Gastroesophageal sphincter (tissue), 4 donors: ENCODE results near the gene HS3ST3A1. TPM values are rescaled to one million over a fixed set of nuclear protein-coding genes. Genes with fewer than 3 reads are reported as not detected.

Experiments used
- ATAC-seq: fragments of 150-250 bp; one replicate; pipeline ENCODE4 v1.9.1; 2016; ENCODE audit warnings: mild to moderate bottlenecking, moderate library complexity
- H3K27ac ChIP-seq, 4 donors: fragments of 200-600 bp; sonication (generic) in 3 of 4; 1 replicate in 3 of 4; 2 replicates in 1 of 4; pipeline ENCODE4 v1.5.1; 2016 to 2019
- H3K27me3 ChIP-seq: fragments of 200-600 bp; sonication (generic); one replicate; pipeline ENCODE4 v1.5.1; 2019
- H3K36me3 ChIP-seq, 2 donors: fragments of 200-600 bp; sonication (generic); one replicate each; pipeline ENCODE4 v1.5.1; 2019; ENCODE audit warnings: control low read depth in 1 of 2
- H3K4me1 ChIP-seq, 3 donors: fragments of 200-600 bp; sonication (generic); 1 replicate in 2 of 3; 2 replicates in 1 of 3; pipeline ENCODE4 v1.5.1; 2016 to 2019; ENCODE audit warnings: control low read depth in 2 of 3
- H3K4me3 ChIP-seq, 2 donors: fragments of 200-600 bp; sonication (generic); one replicate each; pipeline ENCODE4 v1.5.1; 2019; ENCODE audit warnings: mild to moderate bottlenecking in 1 of 2, moderate library complexity in 1 of 2
- H3K9me3 ChIP-seq, 3 donors: fragments of 200-600 bp; sonication (generic); one replicate each; pipeline ENCODE4 v1.5.1; 2017 to 2019; ENCODE audit warnings: control low read depth in 2 of 3
- EP300 ChIP-seq: sonication (generic); formaldehyde crosslinking; IDR thresholded peaks from one replicate; pipeline ENCODE4 v1.6.1; 2017; ENCODE audit warnings: antibody characterized with exemption, mild to moderate bottlenecking
- POLR2A ChIP-seq, 2 donors: fragments of 450-650 bp; IDR thresholded peaks; one replicate each; pipeline ENCODE4 v1.6.1; 2017; ENCODE audit warnings: antibody characterized with exemption in 2 of 2, mild to moderate bottlenecking in 2 of 2, moderate library complexity in 1 of 2
- POLR2AphosphoS5 ChIP-seq: sonication (generic); formaldehyde crosslinking; IDR thresholded peaks from one replicate; pipeline ENCODE4 v1.6.1; 2017; ENCODE audit warnings: antibody characterized with exemption
- WGBS, 2 donors: methylation state at CpG; one replicate each; pipeline ENCODE4 v1.1.5; 2018; ENCODE audit warnings: low coverage in 1 of 2; 5-methylcytosine and 5-hydroxymethylcytosine counted together
- total RNA-seq, 4 donors: library from RNA; depleted of rRNA; stranded (reverse); fragments of >200 nt; gene quantifications; one replicate each; pipeline ENCODE4 v1.1.0, GENCODE V29; 2016
- TF ChIP-seq, protein P1 (sequence below), 4 experiments: fragments of 200-600 bp in 2 of 4; fragments of 450-650 bp in 2 of 4; sonication (generic) in 1 of 4; IDR thresholded peaks; one replicate each; pipeline ENCODE4 v1.5.1; 2017 to 2019; ENCODE audit warnings: antibody characterized with exemption in 4 of 4, mild to moderate bottlenecking in 2 of 4, moderate library complexity in 2 of 4

The HS3ST3A1 gene
- total RNA-seq, 4 donors from 2014 or later = 5.9 to 10.9 (median 8.9) TPM

DNA sequence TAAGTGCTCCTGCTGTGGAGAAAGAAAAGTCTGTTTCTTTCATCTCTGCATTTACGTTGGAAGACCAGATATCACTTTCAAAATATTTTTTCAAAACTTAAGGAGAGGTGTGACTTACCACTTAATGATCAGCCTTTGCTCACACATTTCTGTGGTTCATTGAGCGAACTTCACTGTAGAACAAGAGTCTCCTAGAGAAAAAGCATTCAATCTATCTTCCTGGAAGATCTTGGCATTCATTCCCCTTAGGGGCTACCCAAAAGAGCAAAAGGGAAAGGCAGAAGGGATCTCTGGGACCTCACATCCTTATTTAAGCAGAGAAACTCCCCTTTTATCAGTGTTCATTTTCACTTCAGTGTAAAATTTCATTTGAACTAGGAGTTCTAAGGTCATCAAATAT, 61.2 kb downstream of the HS3ST3A1 start:
- H3K4me3 ChIP-seq = no peak overlapping the region
- peaks cover 0 to 3% (median 0%) of the 10 kb centered on the region in 3 donors for H3K9me3 ChIP-seq
- no peaks in the 10 kb centered on the region for H3K36me3 ChIP-seq
- no peak for ATAC-seq
- H3K4me1 ChIP-seq = peaks cover 0 to 5% (median 0%) of the 10 kb centered on the region in 3 donors
- H3K27me3 ChIP-seq = no peaks in the 10 kb centered on the region
- TF ChIP-seq, protein P1, sequence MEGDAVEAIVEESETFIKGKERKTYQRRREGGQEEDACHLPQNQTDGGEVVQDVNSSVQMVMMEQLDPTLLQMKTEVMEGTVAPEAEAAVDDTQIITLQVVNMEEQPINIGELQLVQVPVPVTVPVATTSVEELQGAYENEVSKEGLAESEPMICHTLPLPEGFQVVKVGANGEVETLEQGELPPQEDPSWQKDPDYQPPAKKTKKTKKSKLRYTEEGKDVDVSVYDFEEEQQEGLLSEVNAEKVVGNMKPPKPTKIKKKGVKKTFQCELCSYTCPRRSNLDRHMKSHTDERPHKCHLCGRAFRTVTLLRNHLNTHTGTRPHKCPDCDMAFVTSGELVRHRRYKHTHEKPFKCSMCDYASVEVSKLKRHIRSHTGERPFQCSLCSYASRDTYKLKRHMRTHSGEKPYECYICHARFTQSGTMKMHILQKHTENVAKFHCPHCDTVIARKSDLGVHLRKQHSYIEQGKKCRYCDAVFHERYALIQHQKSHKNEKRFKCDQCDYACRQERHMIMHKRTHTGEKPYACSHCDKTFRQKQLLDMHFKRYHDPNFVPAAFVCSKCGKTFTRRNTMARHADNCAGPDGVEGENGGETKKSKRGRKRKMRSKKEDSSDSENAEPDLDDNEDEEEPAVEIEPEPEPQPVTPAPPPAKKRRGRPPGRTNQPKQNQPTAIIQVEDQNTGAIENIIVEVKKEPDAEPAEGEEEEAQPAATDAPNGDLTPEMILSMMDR (IDR thresholded peaks at IDR 0.05) = no peak
- TF ChIP-seq POLR2A (IDR thresholded peaks at IDR 0.05) = no peak
- TF ChIP-seq EP300 = no peak
- TF ChIP-seq POLR2AphosphoS5 = no peak
- peak overlapping the region in 2 of 4 donors; percentile 10 to 21 for H3K27ac ChIP-seq
- WGBS, 2 donors = 43 to 69% methylated on average over 1 to 2 of the region's 2 CpGs

DNA sequence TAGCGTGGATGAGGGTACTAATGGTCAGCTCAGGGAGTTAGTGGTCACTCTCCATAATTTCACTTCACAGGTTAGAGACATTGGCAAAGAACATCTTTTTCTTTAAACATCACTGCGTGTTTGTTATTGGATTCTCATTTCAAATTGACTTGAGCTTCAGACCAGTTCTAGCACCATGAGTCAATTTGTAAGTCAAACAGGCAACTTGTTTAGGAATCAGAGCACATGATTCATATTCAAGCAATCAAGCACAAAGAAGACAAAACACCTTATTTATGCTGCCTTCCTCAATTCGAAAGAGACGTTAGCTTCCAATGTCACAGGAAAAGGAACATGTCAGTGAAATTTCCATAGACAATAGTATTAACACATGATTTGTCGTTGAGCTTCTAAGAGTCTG, 62.3 kb downstream of the HS3ST3A1 start:
- no peak for TF ChIP-seq EP300
- TF ChIP-seq POLR2AphosphoS5 = no peak
- TF ChIP-seq POLR2A (IDR thresholded peaks at IDR 0.05) = no peak
- TF ChIP-seq, protein P1 (IDR thresholded peaks at IDR 0.05) = no peak
- peaks cover 0 to 3% (median 0%) of the 10 kb centered on the region in 3 donors for H3K4me1 ChIP-seq
- no peak for ATAC-seq
- H3K36me3 ChIP-seq = no peaks in the 10 kb centered on the region
- H3K4me3 ChIP-seq = no peak overlapping the region
- no peaks in the 10 kb centered on the region for H3K27me3 ChIP-seq
- 89% methylated on average over 4 to 5 of the region's 5 CpGs for WGBS, 2 donors
- peaks cover 0 to 14% (median 0%) of the 10 kb centered on the region in 3 donors for H3K9me3 ChIP-seq
- no peak overlapping the region for H3K27ac ChIP-seq

DNA sequence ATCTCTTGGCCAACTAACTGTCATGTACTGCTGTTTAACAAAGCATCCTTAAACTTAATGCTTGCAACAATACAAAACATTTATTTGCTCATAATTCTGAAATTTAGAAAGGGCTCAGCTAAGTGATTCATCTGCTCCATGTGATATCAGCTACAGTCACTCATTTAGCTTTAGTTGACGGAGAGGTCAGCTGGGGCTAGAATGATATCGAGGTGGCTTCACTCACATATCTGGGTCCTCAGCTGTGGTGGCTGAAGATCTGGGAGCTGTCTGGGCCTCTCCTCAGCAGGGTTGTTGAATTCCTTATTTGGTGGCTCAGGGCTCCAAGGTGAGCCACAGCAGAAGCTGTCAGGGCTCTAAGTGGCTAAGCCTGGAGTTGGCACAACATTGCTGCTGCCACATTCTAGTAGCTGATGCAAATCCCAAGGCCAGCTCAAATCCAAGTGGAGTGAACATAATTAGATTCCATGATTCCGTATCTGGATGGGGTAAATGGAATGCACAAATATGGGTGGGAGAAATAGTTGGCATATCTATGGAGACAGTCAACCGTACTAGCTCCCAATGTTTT, 62.8 kb downstream of the HS3ST3A1 start:
- Histone ChIP-seq H3K4me3 (no peak overlapping the region), H3K27ac (no peak overlapping the region), H3K4me1 (no peaks in the 10 kb centered on the region), H3K9me3 (peaks cover 0 to 14% (median 0%) of the 10 kb centered on the region in 3 donors), H3K27me3 (no peaks in the 10 kb centered on the region), H3K36me3 (no peaks in the 10 kb centered on the region)
- 85 to 100% methylated on average over 1 to 3 of the region's 4 CpGs for WGBS, 2 donors
- ATAC-seq = no peak
- TF ChIP-seq POLR2A (IDR thresholded peaks at IDR 0.05) = no peak
- TF ChIP-seq, protein P1 (IDR thresholded peaks at IDR 0.05) = no peak

DNA sequence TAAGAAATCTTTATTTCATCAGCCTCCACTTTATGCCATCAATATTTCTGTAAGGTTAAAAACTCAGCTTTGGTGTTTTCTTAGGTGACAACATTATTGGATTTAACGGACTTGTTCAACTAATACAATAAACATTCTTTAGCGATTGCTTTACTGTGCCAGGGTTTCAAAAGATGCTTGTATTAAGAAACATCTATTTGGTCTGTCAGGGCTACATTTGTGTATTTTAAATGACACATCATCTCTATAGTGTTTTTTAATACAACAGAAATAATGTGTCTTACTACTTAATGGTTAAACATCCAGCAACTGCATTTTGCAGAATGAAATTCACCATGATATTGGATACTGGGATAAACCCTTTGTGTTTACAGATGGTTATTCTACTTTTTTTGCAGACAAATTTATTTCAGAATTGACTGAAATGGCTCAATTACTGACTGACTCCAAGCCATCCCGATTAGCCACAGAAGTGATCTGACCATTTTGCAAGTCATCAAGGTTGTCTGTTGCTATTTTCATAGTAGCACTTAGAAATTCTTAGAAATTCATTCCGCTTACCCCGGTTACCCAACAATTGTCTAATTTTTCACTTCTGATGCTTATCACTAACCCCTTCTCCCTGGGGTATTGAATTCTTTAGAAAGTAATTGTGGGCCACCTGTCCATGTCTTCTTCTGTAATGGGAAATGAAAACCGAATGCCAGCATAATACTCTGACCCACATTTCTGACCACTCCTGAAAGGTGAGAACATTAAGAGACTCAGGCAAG, 63.7 kb downstream of the HS3ST3A1 start:
- H3K4me3 ChIP-seq = no peak overlapping the region
- no peaks in the 10 kb centered on the region for H3K27me3 ChIP-seq
- no peak overlapping the region for H3K27ac ChIP-seq
- no peaks in the 10 kb centered on the region for H3K4me1 ChIP-seq
- H3K36me3 ChIP-seq = no peaks in the 10 kb centered on the region
- no peak for ATAC-seq
- WGBS, 2 donors = 67 to 76% methylated on average over 6 of the region's 6 CpGs
- TF ChIP-seq EP300 = no peak
- TF ChIP-seq, protein P1 (IDR thresholded peaks at IDR 0.05) = no peak
- no peak for TF ChIP-seq POLR2A (IDR thresholded peaks at IDR 0.05)
- TF ChIP-seq POLR2AphosphoS5 = no peak
- H3K9me3 ChIP-seq = peaks cover 0 to 14% (median 0%) of the 10 kb centered on the region in 3 donors
